RPMI7951 (cell line): Measurements from ENCODE around the gene FRRS1. TPM values are rescaled to one million over a fixed set of nuclear protein-coding genes. Genes with fewer than 3 reads are reported as not detected.

Experiments used
- DNase-seq: peaks from one replicate; pipeline ENCODE4 v3.0.0-alpha.2; 2012; ENCODE audit warnings: low read depth
- total RNA-seq: library from RNA; depleted of rRNA; stranded (reverse); fragments of >200 nt; shearing (Covaris generic); gene quantifications from 2 replicates; pipeline ENCODE4 v1.2.3, GENCODE V29; 2014

The FRRS1 gene
- total RNA-seq, 1 experiment from 2014 or later = 7.8 TPM

GRCh38 chr1:99731384-99731783 lies 35.1 kb downstream of the FRRS1 start:
- DNase-seq = no peak

- peak; percentile 31 for DNase-seq
Observed at GRCh38 chr1:99728494-99729235, 37.8 kb downstream of the FRRS1 start.

DNA sequence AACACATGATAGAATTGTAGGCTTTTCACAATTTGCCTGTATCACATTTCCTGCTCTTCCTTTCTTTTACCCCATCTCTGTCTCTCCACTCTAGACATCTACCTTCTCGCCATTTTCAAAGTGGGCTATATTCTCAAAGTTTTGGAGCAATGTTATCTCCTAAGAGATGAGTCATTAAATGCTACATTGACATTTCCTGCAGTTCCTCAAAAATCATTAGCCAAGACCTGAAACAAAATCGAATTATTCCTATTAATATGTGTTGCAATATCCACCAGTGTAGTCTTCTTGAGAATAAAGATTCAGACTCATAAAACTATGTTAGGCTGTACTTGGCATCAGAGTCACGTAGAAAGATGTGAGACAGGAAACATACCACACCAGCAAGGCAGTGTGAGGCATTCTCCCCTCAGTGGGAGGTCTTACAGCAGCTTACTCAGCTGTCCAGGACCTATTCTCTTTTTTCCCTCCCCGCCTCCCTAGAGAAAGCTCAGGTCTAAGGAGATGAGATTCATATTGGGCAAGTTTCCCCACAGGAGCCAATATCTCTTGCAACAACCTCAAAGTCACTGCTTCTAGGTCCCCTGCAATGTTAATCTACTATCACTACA lies 38.8 kb downstream of the FRRS1 start:
- DNase-seq = no peak

DNA sequence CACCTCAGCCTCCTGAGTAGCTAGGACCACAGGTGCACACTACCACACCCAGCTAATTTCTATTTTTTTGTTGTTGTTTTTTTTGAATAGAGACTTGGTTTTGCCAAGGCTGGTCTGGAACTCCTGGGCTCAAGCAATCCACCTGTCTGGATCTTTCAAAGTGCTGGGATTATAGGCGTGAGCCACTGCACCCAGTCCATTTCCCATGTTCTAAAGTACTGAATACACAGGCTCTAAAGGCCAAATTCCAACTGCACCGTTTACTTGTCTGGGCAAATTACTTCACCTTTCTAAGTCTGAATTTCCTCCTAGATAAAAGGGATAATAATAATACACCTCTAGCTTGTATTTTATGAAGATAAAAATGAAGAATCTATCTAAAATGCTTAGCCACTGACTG lies 39.6 kb downstream of the FRRS1 start:
- no peak for DNase-seq

GRCh38 chr1:99726407-99726806 lies 40.0 kb downstream of the FRRS1 start:
- no peak for DNase-seq

DNA sequence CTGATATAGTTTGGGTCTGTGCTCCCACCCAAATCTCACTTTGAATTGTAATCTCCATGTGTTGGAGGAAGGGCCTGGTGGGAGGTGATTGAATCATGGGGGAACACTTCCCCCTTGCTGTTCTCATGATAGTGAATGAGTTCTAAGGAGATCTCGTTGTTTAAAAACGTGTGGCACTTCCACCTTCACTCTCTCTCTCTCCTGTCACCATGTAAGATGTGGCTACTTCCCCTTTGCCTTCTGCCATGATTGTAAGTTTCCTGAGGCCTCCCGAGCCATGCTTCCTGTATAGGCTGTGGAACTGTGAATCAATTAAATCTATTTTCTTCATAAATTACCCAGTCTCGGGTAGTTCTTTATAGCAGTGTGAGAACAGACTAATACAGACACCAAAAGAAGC lies 40.4 kb downstream of the FRRS1 start:
- no peak for DNase-seq

DNA sequence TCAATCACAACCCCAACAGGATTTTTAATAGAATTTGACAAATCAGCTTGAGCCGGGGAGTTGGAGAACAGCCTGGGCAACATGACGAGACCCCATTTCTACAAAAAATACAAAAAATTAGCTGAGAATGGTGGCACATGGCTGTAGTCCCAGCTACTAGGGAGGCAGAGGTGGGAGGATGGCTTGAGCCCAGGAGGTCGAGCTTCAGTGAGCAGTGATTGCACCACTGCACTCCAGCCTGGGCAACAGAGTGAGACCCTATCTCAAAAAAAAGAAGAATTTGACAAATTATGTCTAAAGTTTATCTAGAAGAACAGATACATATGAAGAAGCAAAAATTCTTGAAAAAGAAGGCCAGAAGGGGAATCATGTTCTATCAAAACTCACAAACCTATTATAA lies 43.2 kb downstream of the FRRS1 start:
- DNase-seq = no peak

DNA sequence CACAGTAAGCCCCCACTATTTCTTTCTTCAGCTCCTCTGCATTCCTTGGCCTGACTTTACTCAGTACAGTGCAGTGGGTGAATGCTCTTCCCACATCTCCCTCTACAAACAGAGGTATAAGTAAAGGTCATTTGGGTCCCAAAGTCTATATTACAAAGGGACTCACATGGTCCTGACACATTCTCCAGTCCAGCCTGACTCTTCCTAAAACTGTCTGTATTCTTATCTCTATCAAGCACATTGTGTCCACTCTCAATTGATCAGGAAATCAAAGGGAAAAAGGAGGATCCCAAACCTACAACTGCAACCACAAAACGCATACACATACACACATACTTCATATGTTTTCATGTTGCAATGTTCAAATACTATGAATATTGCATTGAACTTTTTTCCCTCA lies 49.4 kb downstream of the FRRS1 start:
- no peak for DNase-seq

- no peak for DNase-seq
Observed at GRCh38 chr1:99713006-99713405, 53.4 kb downstream of the FRRS1 start.

DNA sequence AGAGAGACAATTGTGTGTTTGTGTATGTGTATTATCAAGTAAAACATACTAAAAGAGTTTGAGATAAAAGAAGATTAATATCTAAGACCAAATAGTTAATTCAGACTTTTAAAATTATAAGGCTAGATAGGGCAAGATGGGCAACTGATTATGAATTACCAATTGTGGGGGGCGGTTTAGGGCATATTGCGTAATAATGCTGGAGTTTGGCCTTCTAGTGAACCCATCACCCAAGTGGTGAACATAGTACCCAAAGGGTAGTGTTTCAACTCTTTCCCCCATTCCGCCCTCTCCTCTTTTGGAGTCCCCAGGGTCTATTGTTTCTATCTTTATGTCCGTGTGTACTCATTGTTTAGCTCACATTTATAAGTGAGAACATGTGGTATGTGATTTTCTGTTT lies 55.4 kb downstream of the FRRS1 start:
- DNase-seq = no peak

GRCh38 chr1:99707535-99708142 lies 58.8 kb downstream of the FRRS1 start:
- DNase-seq = peak; percentile 55

- DNase-seq = no peak
Observed at GRCh38 chr1:99705385-99705784, 61.0 kb downstream of the FRRS1 start.

DNA sequence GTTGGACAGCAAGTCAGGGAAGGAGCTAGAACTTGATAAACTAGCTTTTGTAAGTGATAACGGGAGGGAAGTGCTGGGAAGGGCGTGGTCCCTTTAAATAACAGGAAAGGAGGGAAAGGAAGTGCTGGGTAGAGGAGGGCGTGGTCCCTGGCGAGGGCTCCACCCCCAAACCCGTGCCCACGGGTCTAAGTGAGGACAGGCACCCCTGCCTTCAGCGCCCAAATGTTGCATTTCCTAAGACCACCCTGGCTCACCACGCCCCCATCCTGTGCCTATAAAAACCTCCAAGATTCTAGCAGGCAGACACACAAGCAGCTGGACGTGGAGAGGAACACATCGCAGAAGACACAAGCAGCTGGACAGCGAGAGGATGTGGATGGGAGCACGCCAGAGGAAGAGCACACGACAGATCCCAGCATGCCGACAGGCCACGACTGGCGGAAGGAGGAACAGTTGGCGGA lies 62.0 kb downstream of the FRRS1 start:
- no peak for DNase-seq

- no peak for DNase-seq
Observed at GRCh38 chr1:99702221-99702620, 64.2 kb downstream of the FRRS1 start.

- no peak for DNase-seq
Observed at GRCh38 chr1:99700020-99700419, 66.4 kb downstream of the FRRS1 start.

DNA sequence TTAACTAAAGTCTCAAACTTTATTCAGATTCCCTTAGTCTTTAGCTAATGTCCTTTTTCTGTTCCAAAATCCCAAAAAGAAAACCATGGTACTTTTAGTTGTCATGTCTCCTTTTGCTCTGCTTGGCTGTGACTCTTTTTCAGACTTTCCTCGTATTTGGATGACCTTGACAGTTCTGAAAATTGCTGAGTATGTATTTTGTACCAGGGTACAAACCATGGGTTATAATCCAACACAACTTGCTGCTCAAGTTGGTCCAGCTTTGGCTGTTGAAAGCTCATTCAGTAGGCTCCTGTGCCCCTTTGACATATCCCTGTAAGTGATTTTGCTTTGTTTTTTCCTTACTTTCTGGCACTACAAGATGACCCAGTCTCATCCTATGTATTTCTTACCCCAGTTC lies 68.9 kb downstream of the FRRS1 start:
- DNase-seq = no peak

- no peak for DNase-seq
Observed at GRCh38 chr1:99696616-99697015, 69.8 kb downstream of the FRRS1 start.

DNA sequence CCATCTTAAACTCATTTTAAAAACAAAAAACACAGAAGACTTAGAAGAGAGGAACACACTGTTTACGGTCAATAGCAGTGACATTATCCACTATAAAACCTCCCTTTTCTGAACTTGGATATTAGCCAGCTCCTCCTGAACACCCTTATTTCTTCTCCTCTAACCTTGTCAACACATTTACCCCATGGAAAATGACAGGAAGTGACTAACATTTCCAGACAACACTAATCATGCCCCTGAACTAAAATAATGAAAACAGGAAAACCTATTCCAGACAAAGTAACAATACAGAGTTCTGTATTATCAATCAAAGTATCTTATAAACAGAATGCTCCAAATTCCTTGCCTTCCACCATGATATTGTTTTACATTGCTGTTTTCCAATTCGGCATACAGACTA lies 75.3 kb downstream of the FRRS1 start:
- DNase-seq = no peak

- DNase-seq = peak; percentile 89
Observed at GRCh38 chr1:99685516-99686180, 80.8 kb downstream of the FRRS1 start.

- peak; percentile 58 for DNase-seq
Observed at GRCh38 chr1:99682291-99682751, 84.1 kb downstream of the FRRS1 start.

DNA sequence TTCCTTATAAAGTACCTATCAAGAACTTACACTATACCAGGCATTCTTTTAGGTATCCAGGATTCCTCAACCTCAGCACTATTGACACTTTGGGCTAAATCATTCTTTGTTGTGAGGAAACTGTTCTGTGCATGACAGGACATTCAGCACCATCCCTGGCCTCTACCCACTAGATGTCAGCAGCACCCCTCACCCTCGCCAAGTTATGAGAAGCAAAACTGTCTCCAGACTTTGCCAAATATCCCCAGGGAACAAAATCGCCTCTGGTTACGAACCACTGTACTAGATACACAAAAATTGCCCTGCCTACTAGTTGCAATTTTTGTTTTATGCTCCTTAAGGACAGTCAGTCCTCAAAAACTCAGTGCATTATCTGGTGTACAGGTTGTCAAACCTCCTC lies 84.9 kb downstream of the FRRS1 start:
- DNase-seq = peak; percentile 29

GRCh38 chr1:99680270-99680669 lies 86.2 kb downstream of the FRRS1 start:
- peak; percentile 48 for DNase-seq
